Chondrocyte (in vitro differentiated cells): ENCODE data around the gene NRXN3. TPM values are rescaled to one million over a fixed set of nuclear protein-coding genes. Genes with fewer than 3 reads are reported as not detected.

Experiments
- DNase-seq: peaks from one replicate; pipeline ENCODE4 v3.0.0; 2021; ENCODE audit warnings: mixed read lengths, low spot score
- H3K27ac Mint-ChIP-seq: one replicate; pipeline ENCODE4 v1.8.0; 2021; ENCODE audit warnings: mild to moderate bottlenecking, moderate library complexity, mixed read lengths; ENCODE audit not compliant: unreplicated experiment
- H3K27me3 Mint-ChIP-seq: 2 replicates; pipeline ENCODE4 v1.8.0; 2021; ENCODE audit warnings: low read depth, mixed read lengths
- H3K36me3 Mint-ChIP-seq: 2 replicates; pipeline ENCODE4 v1.8.0; 2021; ENCODE audit warnings: low read depth, mixed read lengths
- H3K4me1 Mint-ChIP-seq: 2 replicates; pipeline ENCODE4 v1.8.0; 2021; ENCODE audit warnings: low read depth, mild to moderate bottlenecking, mixed read lengths
- H3K4me3 Mint-ChIP-seq: one replicate; pipeline ENCODE4 v1.8.0; 2021; ENCODE audit warnings: mild to moderate bottlenecking, moderate library complexity, mixed read lengths; ENCODE audit not compliant: unreplicated experiment
- H3K9me3 Mint-ChIP-seq: 2 replicates; pipeline ENCODE4 v1.8.0; 2021; ENCODE audit warnings: low read depth, mixed read lengths
- total RNA-seq: library from RNA; stranded (reverse); gene quantifications from 3 replicates; pipeline ENCODE4 v1.2.1, GENCODE V29; 2021
- TF ChIP-seq, protein P1 (sequence below): fragments of 200-600 bp; sonication (generic); IDR thresholded peaks from 2 replicates; pipeline ENCODE4 v1.5.0; 2021; ENCODE audit warnings: antibody characterized with exemption, mild to moderate bottlenecking, moderate library complexity

NRXN3 gene
- total RNA-seq, 1 donor from 2014 or later, result 7.9 TPM

DNA sequence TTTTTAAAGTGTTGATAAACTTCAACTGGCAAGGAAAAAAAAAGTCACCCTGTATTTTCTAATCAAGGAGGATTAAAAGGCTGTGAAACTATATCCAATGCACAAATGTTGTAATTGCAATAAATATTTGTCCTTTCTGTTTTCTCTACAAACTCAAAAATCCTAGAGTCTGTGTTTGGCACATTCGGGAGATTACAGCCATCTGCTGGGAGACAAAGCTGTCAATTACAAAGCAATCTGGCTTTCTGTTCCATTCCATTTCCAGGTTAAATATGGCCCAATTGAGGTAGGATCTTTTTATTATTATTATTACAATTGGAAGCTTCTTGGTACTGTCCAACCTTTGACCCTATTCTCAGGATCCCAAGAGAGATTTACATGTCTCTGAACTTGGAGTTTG lies 1745.2 kb downstream of the NRXN3 start:
- Mint-ChIP-seq H3K4me3 (no peak overlapping the region), H3K36me3 (peaks cover 2% of the 10 kb centered on the region), H3K4me1 (no peaks in the 10 kb centered on the region), H3K27ac (no peak overlapping the region), H3K9me3 (peaks cover 11% of the 10 kb centered on the region), H3K27me3 (peaks cover 4% of the 10 kb centered on the region)
- TF ChIP-seq, protein P1, sequence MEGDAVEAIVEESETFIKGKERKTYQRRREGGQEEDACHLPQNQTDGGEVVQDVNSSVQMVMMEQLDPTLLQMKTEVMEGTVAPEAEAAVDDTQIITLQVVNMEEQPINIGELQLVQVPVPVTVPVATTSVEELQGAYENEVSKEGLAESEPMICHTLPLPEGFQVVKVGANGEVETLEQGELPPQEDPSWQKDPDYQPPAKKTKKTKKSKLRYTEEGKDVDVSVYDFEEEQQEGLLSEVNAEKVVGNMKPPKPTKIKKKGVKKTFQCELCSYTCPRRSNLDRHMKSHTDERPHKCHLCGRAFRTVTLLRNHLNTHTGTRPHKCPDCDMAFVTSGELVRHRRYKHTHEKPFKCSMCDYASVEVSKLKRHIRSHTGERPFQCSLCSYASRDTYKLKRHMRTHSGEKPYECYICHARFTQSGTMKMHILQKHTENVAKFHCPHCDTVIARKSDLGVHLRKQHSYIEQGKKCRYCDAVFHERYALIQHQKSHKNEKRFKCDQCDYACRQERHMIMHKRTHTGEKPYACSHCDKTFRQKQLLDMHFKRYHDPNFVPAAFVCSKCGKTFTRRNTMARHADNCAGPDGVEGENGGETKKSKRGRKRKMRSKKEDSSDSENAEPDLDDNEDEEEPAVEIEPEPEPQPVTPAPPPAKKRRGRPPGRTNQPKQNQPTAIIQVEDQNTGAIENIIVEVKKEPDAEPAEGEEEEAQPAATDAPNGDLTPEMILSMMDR, result no peak
- no peak for DNase-seq

GRCh38 chr14:79916281-79916680 lies 1746.1 kb downstream of the NRXN3 start:
- DNase-seq, result no peak
- H3K27me3 Mint-ChIP-seq, result peaks cover 4% of the 10 kb centered on the region
- peaks cover 2% of the 10 kb centered on the region for H3K36me3 Mint-ChIP-seq
- TF ChIP-seq, protein P1, result no peak
- H3K27ac Mint-ChIP-seq, result no peak overlapping the region
- H3K9me3 Mint-ChIP-seq, result peaks cover 11% of the 10 kb centered on the region
- H3K4me1 Mint-ChIP-seq, result no peaks in the 10 kb centered on the region
- H3K4me3 Mint-ChIP-seq, result no peak overlapping the region

DNA sequence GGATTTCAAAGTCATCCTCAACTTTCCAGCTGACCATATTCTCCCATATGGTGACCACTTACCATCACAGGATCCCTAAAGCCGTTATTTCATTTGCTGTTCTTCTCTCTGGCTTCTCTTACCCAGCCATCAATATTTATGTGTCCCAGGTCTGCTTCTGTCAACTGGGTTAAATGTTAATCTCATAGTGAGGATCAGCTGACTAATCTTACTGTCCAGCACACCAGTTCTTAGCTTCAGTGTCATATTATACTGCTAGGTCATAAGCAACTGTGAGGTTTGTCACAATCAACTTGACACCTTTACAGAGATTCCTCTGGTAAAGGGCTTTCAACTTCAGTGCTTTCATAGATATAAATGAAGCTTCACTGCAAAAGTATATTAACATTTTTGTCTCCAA lies 1746.7 kb downstream of the NRXN3 start:
- Mint-ChIP-seq H3K27me3 (peaks cover 4% of the 10 kb centered on the region), H3K4me1 (no peaks in the 10 kb centered on the region), H3K9me3 (peaks cover 11% of the 10 kb centered on the region)

More for the DNA sequence above, 1746.7 kb downstream of the NRXN3 start:
- DNase-seq, result no peak
- no peak overlapping the region for H3K4me3 Mint-ChIP-seq
- no peak overlapping the region for H3K27ac Mint-ChIP-seq
- peaks cover 2% of the 10 kb centered on the region for H3K36me3 Mint-ChIP-seq
- TF ChIP-seq, protein P1, result no peak
